ENCODE data around the gene ABR. TPM values are rescaled to one million over a fixed set of nuclear protein-coding genes. Genes with fewer than 3 reads are reported as not detected.
A peak's percentile ranks its signal among the peaks of the same experiment; 100 is the strongest.

Gene ABR
- total and polyA plus RNA-seq, 2 donors: 17.7 to 37.6 TPM

- Histone ChIP-seq H3K4me3 (ENCODE audit: low read length in 2 of 2) (no peak overlapping the region), H3K36me3 (ENCODE audit: control insufficient read depth in 2 of 2, insufficient read depth in 2 of 2, low read length in 1 of 2) (no peaks in the 10 kb centered on the region), H3K4me1 (ENCODE audit: control insufficient read depth in 2 of 2, insufficient read depth in 2 of 2, low read length in 2 of 2) (no peaks in the 10 kb centered on the region), H3K9me3 (ENCODE audit: control insufficient read depth in 2 of 2, insufficient read depth in 1 of 2, low read length in 1 of 2) (no peaks in the 10 kb centered on the region), H3K27me3 (ENCODE audit: control insufficient read depth in 2 of 2, insufficient read depth in 1 of 2, low read length in 1 of 2) (peaks cover 0 to 11% of the 10 kb centered on the region in 2 donors), H3K27ac (ENCODE audit: low read depth in 1 of 2, low read length in 1 of 2) (no peak overlapping the region)
- DNase-seq (ENCODE audit: low read depth in 6 of 9, low spot score in 9 of 9): no peak
- WGBS: 97% methylated on average over 8 of the region's 8 CpGs
Measured at GRCh38 chr17:962166-962565, 217.6 kb downstream of the ABR start.

- no peak overlapping the region for H3K27ac ChIP-seq (ENCODE audit: low read depth in 1 of 2, low read length in 1 of 2)
- 94% methylated on average over 31 of the region's 31 CpGs for WGBS
- peaks cover 0 to 2% of the 10 kb centered on the region in 2 donors for H3K27me3 ChIP-seq (ENCODE audit: control insufficient read depth in 2 of 2, insufficient read depth in 1 of 2, low read length in 1 of 2)
- H3K4me1 ChIP-seq (ENCODE audit: control insufficient read depth in 2 of 2, insufficient read depth in 2 of 2, low read length in 2 of 2): no peaks in the 10 kb centered on the region
- H3K4me3 ChIP-seq (ENCODE audit: low read length in 2 of 2): no peak overlapping the region
- DNase-seq (ENCODE audit: low read depth in 6 of 9, low spot score in 9 of 9): no peak
- H3K9me3 ChIP-seq (ENCODE audit: control insufficient read depth in 2 of 2, insufficient read depth in 1 of 2, low read length in 1 of 2): no peaks in the 10 kb centered on the region
- no peaks in the 10 kb centered on the region for H3K36me3 ChIP-seq (ENCODE audit: control insufficient read depth in 2 of 2, insufficient read depth in 2 of 2, low read length in 1 of 2)
Measured at GRCh38 chr17:958712-959451, 220.9 kb downstream of the ABR start.

- Histone ChIP-seq H3K4me1 (ENCODE audit: control insufficient read depth in 2 of 2, insufficient read depth in 2 of 2, low read length in 2 of 2) (no peaks in the 10 kb centered on the region), H3K27ac (ENCODE audit: low read depth in 1 of 2, low read length in 1 of 2) (peak overlapping the region in 1 of 2 donors; percentile 51), H3K27me3 (ENCODE audit: control insufficient read depth in 2 of 2, insufficient read depth in 1 of 2, low read length in 1 of 2) (peaks cover 0 to 2% of the 10 kb centered on the region in 2 donors), H3K9me3 (ENCODE audit: control insufficient read depth in 2 of 2, insufficient read depth in 1 of 2, low read length in 1 of 2) (peaks cover 0 to under 1% of the 10 kb centered on the region in 2 donors), H3K4me3 (ENCODE audit: low read length in 2 of 2) (no peak overlapping the region), H3K36me3 (ENCODE audit: control insufficient read depth in 2 of 2, insufficient read depth in 2 of 2, low read length in 1 of 2) (no peaks in the 10 kb centered on the region)
- 85% methylated on average over 20 of the region's 20 CpGs for WGBS
- no peak for DNase-seq (ENCODE audit: low read depth in 6 of 9, low spot score in 9 of 9)
Measured at GRCh38 chr17:957856-958421, 221.8 kb downstream of the ABR start.

GRCh38 chr17:956905-957304 lies 222.9 kb downstream of the ABR start:
- Histone ChIP-seq H3K4me3 (ENCODE audit: low read length in 2 of 2) (no peak overlapping the region), H3K4me1 (ENCODE audit: control insufficient read depth in 2 of 2, insufficient read depth in 2 of 2, low read length in 2 of 2) (peaks cover 0 to under 1% of the 10 kb centered on the region in 2 donors), H3K36me3 (ENCODE audit: control insufficient read depth in 2 of 2, insufficient read depth in 2 of 2, low read length in 1 of 2) (no peaks in the 10 kb centered on the region), H3K27ac (ENCODE audit: low read depth in 1 of 2, low read length in 1 of 2) (peak overlapping the region in 1 of 2 donors; percentile 43), H3K9me3 (ENCODE audit: control insufficient read depth in 2 of 2, insufficient read depth in 1 of 2, low read length in 1 of 2) (peaks cover 0 to 6% of the 10 kb centered on the region in 2 donors), H3K27me3 (ENCODE audit: control insufficient read depth in 2 of 2, insufficient read depth in 1 of 2, low read length in 1 of 2) (peaks cover 0 to 2% of the 10 kb centered on the region in 2 donors)
- DNase-seq (ENCODE audit: low read depth in 6 of 9, low spot score in 9 of 9): peak in 1 of 9 donors; percentile 21
- WGBS: 63% methylated on average over 8 of the region's 8 CpGs

- Histone ChIP-seq H3K27ac (ENCODE audit: low read depth in 1 of 2, low read length in 1 of 2) (peak overlapping the region; percentile 33 to 40), H3K9me3 (ENCODE audit: control insufficient read depth in 2 of 2, insufficient read depth in 1 of 2, low read length in 1 of 2) (peaks cover 0 to 6% of the 10 kb centered on the region in 2 donors), H3K4me3 (ENCODE audit: low read length in 2 of 2) (no peak overlapping the region), H3K36me3 (ENCODE audit: control insufficient read depth in 2 of 2, insufficient read depth in 2 of 2, low read length in 1 of 2) (no peaks in the 10 kb centered on the region), H3K4me1 (ENCODE audit: control insufficient read depth in 2 of 2, insufficient read depth in 2 of 2, low read length in 2 of 2) (peaks cover 0 to 2% of the 10 kb centered on the region in 2 donors), H3K27me3 (ENCODE audit: control insufficient read depth in 2 of 2, insufficient read depth in 1 of 2, low read length in 1 of 2) (peaks cover 0 to 19% of the 10 kb centered on the region in 2 donors)
- no peak for DNase-seq (ENCODE audit: low read depth in 6 of 9, low spot score in 9 of 9)
- WGBS: 78% methylated on average over 23 of the region's 23 CpGs
Measured at GRCh38 chr17:954431-955164, 225.2 kb downstream of the ABR start.

- no peaks in the 10 kb centered on the region for H3K36me3 ChIP-seq (ENCODE audit: control insufficient read depth in 2 of 2, insufficient read depth in 2 of 2, low read length in 1 of 2)
- H3K4me1 ChIP-seq (ENCODE audit: control insufficient read depth in 2 of 2, insufficient read depth in 2 of 2, low read length in 2 of 2): peaks cover 0 to 2% of the 10 kb centered on the region in 2 donors
- H3K9me3 ChIP-seq (ENCODE audit: control insufficient read depth in 2 of 2, insufficient read depth in 1 of 2, low read length in 1 of 2): peaks cover 0 to 6% of the 10 kb centered on the region in 2 donors
- H3K27me3 ChIP-seq (ENCODE audit: control insufficient read depth in 2 of 2, insufficient read depth in 1 of 2, low read length in 1 of 2): peaks cover 0 to 19% of the 10 kb centered on the region in 2 donors
- no peak overlapping the region for H3K27ac ChIP-seq (ENCODE audit: low read depth in 1 of 2, low read length in 1 of 2)
- no peak for DNase-seq (ENCODE audit: low read depth in 6 of 9, low spot score in 9 of 9)
- WGBS: 97% methylated on average over 16 of the region's 16 CpGs
- no peak overlapping the region for H3K4me3 ChIP-seq (ENCODE audit: low read length in 2 of 2)
Measured at GRCh38 chr17:953767-954166, 226.0 kb downstream of the ABR start.

Other genes starting within 250 kb of the ABR start
- 16.8 TPM for gene NXN, start 200.2 kb downstream of the ABR start, total RNA-seq
- gene NXN, start 200.2 kb downstream of the ABR start, polyA plus RNA-seq: 25.7 TPM
- gene TIMM22, start 182.9 kb downstream of the ABR start, total RNA-seq: 9.0 TPM
- 7.1 TPM for gene TIMM22, start 182.9 kb downstream of the ABR start, polyA plus RNA-seq
- gene BHLHA9, start 90.5 kb upstream of the ABR start, total RNA-seq: not detected
- gene BHLHA9, start 90.5 kb upstream of the ABR start, polyA plus RNA-seq: not detected
- 0.05 TPM for gene TRARG1, start 99.7 kb upstream of the ABR start, total RNA-seq
- 1.0 TPM for gene TRARG1, start 99.7 kb upstream of the ABR start, polyA plus RNA-seq
- 160 TPM for gene YWHAE, start 220.2 kb upstream of the ABR start, total RNA-seq
- 264 TPM for gene YWHAE, start 220.2 kb upstream of the ABR start, polyA plus RNA-seq